Endothelial cell of umbilical vein (primary cell): ENCODE data around the gene LIN7C.

Experiments
- EZH2 ChIP-seq: IDR thresholded peaks from 2 replicates; pipeline ENCODE4 v1.6.1; 2012; ENCODE audit warnings: borderline replicate concordance, low read depth, mild to moderate bottlenecking, moderate library complexity, low read length, inconsistent platforms; ENCODE audit not compliant: severe bottlenecking
- TF ChIP-seq, protein P1 (sequence below), 2 donors: IDR thresholded peaks; 1 replicate in 1 of 2; 2 replicates in 1 of 2; pipeline ENCODE4 v1.5.1; 2011; ENCODE audit warnings: low read length in 2 of 2, mild to moderate bottlenecking in 2 of 2, moderate library complexity in 2 of 2, control low read depth in 1 of 2, inconsistent platforms in 1 of 2, low read depth in 1 of 2; ENCODE audit not compliant: insufficient read depth in 1 of 2; ENCODE audit errors: extremely low read depth in 1 of 2

DNA sequence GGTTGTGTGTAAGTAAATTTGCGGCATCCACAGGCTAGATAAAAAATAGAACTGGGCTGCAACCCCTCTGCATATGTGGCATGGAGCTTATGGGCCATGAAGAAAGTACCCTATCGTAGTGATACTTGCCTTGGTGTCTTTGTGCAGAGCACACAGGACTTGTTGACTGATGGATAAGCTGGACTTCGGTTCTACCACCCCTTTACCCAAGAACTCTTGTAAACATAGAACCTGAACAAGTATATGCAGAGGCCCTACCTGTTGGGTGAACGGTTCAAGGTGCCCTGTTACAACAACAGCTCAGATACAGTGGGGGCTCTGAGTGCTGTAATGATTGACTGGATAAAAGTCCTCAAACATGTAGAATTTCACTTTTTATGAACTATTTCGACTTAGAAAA is 30.9 kb downstream of the LIN7C start:
- no peak for TF ChIP-seq EZH2
- TF ChIP-seq, protein P1, sequence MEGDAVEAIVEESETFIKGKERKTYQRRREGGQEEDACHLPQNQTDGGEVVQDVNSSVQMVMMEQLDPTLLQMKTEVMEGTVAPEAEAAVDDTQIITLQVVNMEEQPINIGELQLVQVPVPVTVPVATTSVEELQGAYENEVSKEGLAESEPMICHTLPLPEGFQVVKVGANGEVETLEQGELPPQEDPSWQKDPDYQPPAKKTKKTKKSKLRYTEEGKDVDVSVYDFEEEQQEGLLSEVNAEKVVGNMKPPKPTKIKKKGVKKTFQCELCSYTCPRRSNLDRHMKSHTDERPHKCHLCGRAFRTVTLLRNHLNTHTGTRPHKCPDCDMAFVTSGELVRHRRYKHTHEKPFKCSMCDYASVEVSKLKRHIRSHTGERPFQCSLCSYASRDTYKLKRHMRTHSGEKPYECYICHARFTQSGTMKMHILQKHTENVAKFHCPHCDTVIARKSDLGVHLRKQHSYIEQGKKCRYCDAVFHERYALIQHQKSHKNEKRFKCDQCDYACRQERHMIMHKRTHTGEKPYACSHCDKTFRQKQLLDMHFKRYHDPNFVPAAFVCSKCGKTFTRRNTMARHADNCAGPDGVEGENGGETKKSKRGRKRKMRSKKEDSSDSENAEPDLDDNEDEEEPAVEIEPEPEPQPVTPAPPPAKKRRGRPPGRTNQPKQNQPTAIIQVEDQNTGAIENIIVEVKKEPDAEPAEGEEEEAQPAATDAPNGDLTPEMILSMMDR (IDR thresholded peaks at IDR 0.05; ENCODE audit: extremely low read depth in 1 of 2, insufficient read depth in 1 of 2, low read depth in 1 of 2, low read length in 2 of 2), result no peak
